ENCODE data around the gene ZNF444.
A peak's percentile ranks its signal among the peaks of the same experiment; 100 is the strongest.
"Not testable (repeated sequence)": the region's sequence is repeated elsewhere in the genome, so short reads cannot be mapped to it uniquely, and the experiment has no call there.

ZNF444 gene

GRCh38 chr19:56176881-56177280 lies 35.8 kb downstream of the ZNF444 start:
- Mint-ChIP-seq H3K27me3 (ENCODE audit: low read depth, poor library complexity) (peaks cover 9% of the 10 kb centered on the region), H3K4me3 (no peak overlapping the region), H3K9me3 (peaks cover 21% of the 10 kb centered on the region), H3K36me3 (ENCODE audit: low read depth) (no peaks in the 10 kb centered on the region), H3K4me1 (peaks cover 27% of the 10 kb centered on the region), H3K27ac (peak overlapping the region; percentile 18)
- no peak for DNase-seq
- no peak for TF ChIP-seq CTCF (IDR thresholded peaks at IDR 0.05)

GRCh38 chr19:56177564-56178243 lies 36.6 kb downstream of the ZNF444 start:
- H3K4me1 Mint-ChIP-seq, result peaks cover 27% of the 10 kb centered on the region
- no peak overlapping the region for H3K4me3 Mint-ChIP-seq
- no peak for TF ChIP-seq CTCF (IDR thresholded peaks at IDR 0.05)
- H3K36me3 Mint-ChIP-seq (ENCODE audit: low read depth), result no peaks in the 10 kb centered on the region
- H3K9me3 Mint-ChIP-seq, result peaks cover 26% of the 10 kb centered on the region
- no peak for DNase-seq
- peaks cover 14% of the 10 kb centered on the region for H3K27me3 Mint-ChIP-seq (ENCODE audit: low read depth, poor library complexity)
- no peak overlapping the region for H3K27ac Mint-ChIP-seq

GRCh38 chr19:56189785-56190184 lies 48.7 kb downstream of the ZNF444 start:
- Mint-ChIP-seq H3K27me3 (ENCODE audit: low read depth, poor library complexity) (peaks cover 14% of the 10 kb centered on the region), H3K4me3 (no peak overlapping the region), H3K36me3 (ENCODE audit: low read depth) (no peaks in the 10 kb centered on the region), H3K9me3 (peaks cover 67% of the 10 kb centered on the region), H3K27ac (no peak overlapping the region), H3K4me1 (peaks cover 5% of the 10 kb centered on the region)
- TF ChIP-seq CTCF (IDR thresholded peaks at IDR 0.05), result no peak
- no peak for DNase-seq

GRCh38 chr19:56191115-56191514 lies 50.0 kb downstream of the ZNF444 start:
- peaks cover 56% of the 10 kb centered on the region for H3K9me3 Mint-ChIP-seq
- peaks cover 5% of the 10 kb centered on the region for H3K4me1 Mint-ChIP-seq
- TF ChIP-seq CTCF (IDR thresholded peaks at IDR 0.05), result no peak
- no peak overlapping the region for H3K27ac Mint-ChIP-seq
- no peak overlapping the region for H3K4me3 Mint-ChIP-seq
- no peak for DNase-seq
- H3K36me3 Mint-ChIP-seq (ENCODE audit: low read depth), result no peaks in the 10 kb centered on the region
- H3K27me3 Mint-ChIP-seq (ENCODE audit: low read depth, poor library complexity), result peaks cover 14% of the 10 kb centered on the region

- no peak for TF ChIP-seq CTCF (IDR thresholded peaks at IDR 0.05)
- DNase-seq, result no peak
- Mint-ChIP-seq H3K27me3 (ENCODE audit: low read depth, poor library complexity) (peaks cover 14% of the 10 kb centered on the region), H3K9me3 (peaks cover 57% of the 10 kb centered on the region), H3K36me3 (ENCODE audit: low read depth) (no peaks in the 10 kb centered on the region), H3K4me3 (no peak overlapping the region), H3K27ac (no peak overlapping the region), H3K4me1 (peaks cover 5% of the 10 kb centered on the region)
Observed at GRCh38 chr19:56191711-56192110, 50.6 kb downstream of the ZNF444 start.

GRCh38 chr19:56193981-56194640 lies 53.0 kb downstream of the ZNF444 start:
- H3K36me3 Mint-ChIP-seq (ENCODE audit: low read depth), result no peaks in the 10 kb centered on the region
- no peak overlapping the region for H3K4me3 Mint-ChIP-seq
- H3K4me1 Mint-ChIP-seq, result peaks cover 5% of the 10 kb centered on the region
- peaks cover 63% of the 10 kb centered on the region for H3K9me3 Mint-ChIP-seq
- H3K27me3 Mint-ChIP-seq (ENCODE audit: low read depth, poor library complexity), result peaks cover 14% of the 10 kb centered on the region
- no peak for DNase-seq
- no peak for TF ChIP-seq CTCF (IDR thresholded peaks at IDR 0.05)
- H3K27ac Mint-ChIP-seq, result no peak overlapping the region

GRCh38 chr19:56197646-56198045 lies 56.6 kb downstream of the ZNF444 start, which contains the start of gene ZSCAN5B:
Gene ZSCAN5B, minus strand, starts transcription at chr19:56197783. Its CDS starts 4,731 bp downstream, at chr19:56193052.
- not testable (repeated sequence) for DNase-seq; H3K36me3 Mint-ChIP-seq (ENCODE audit: low read depth); H3K4me3 Mint-ChIP-seq; H3K27ac Mint-ChIP-seq; H3K4me1 Mint-ChIP-seq; H3K27me3 Mint-ChIP-seq (ENCODE audit: low read depth, poor library complexity)
- peaks cover 56% of the 10 kb centered on the region for H3K9me3 Mint-ChIP-seq

Data from nephron progenitor cell (in vitro differentiated cells).